CD4-positive, alpha-beta T cell treated with Interleukin-15 for 1 hour (primary cell): ENCODE data around the gene RFPL2.
"Not testable (repeated sequence)": the region's sequence is repeated elsewhere in the genome, so short reads cannot be mapped to it uniquely, and the experiment has no call there.

Experiments used
- DNase-seq: peaks from one replicate; pipeline ENCODE4 v3.0.0-alpha.2; 2020

Gene RFPL2

DNA sequence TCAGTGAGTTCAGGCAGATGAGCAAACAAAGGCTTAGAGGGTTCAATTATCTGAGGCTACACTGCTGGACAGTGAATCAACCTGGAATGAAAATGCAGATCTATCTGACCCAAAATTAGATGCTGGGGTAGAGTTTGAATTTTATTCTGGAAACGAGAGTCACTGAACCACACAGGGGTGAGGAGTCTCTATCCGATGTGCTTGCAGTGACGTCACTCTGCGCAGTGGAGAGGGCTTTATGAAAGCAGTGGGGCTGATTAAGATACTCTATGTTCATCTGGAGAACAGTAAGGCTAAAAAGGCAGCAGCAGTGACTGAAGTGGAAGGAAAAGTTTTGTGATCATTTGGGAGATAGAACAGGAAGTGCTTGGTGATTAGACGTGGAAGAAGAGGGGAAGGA is 44.5 kb downstream of the RFPL2 start:
- not testable (repeated sequence) for DNase-seq

DNA sequence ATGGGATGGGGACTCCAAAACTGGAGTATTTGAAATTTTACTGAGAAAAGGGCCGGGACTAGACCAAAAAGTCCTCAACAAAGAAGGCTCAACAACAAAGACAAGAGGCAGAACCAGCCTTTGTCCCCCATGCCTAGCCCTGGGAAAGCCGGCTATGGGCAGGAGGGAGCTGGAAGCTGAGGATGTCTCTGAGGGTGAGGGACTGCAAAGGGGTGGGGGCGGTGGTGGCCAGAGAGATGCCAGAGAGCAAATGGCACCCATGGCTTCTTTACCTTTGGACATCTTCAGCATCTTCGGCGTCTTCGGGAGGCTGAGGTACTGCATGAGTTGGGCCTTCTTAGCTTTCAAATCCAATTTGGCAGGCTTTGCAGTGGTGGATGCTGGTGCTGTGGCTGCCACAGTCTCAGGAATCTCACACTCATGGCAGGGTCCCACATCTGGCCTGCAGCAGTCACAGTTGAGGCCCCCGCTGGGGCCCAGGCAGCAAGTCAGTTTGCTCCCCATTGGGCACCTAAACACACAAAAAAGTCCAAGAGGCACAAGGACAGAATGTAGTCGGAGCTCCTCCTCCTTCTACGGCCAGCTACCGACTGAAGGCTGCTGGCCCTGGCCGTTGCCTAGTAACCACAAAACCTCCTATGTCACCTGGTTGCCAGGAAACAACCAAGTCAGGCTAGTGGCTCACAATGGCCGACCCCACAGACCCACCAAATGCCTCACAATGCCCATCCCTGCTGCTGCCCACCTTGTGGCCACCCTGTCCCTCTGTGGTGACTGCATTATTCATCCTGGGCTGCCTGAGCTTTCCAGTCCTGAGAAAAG is 46.0 kb downstream of the RFPL2 start, which contains the start of gene C22orf42:
C22orf42 (minus strand) TSS at position 592 of the 822 bp plus-strand sequence; CDS start at position 504, 88 bp downstream.
- no peak for DNase-seq

DNA sequence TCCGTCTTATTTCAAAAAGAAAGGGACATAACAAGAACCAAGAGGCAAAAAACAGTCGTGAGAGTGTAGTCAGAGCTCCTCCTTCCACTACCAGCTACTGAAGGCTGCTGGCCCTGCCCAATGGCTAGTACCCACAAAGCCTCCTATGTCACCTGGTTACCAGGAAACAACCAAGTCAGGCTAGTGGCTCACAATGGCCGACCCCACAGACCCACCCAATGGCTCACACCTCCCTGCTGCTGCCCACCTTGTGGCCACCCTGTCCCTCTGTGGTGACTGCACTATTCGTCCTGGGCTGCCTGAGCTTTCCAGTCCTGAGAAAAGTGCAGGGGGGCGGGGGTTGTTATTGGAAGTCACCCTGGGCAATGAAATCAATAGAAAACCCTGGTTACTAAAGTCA is 47.2 kb downstream of the RFPL2 start:
- DNase-seq = not testable (repeated sequence)

DNA sequence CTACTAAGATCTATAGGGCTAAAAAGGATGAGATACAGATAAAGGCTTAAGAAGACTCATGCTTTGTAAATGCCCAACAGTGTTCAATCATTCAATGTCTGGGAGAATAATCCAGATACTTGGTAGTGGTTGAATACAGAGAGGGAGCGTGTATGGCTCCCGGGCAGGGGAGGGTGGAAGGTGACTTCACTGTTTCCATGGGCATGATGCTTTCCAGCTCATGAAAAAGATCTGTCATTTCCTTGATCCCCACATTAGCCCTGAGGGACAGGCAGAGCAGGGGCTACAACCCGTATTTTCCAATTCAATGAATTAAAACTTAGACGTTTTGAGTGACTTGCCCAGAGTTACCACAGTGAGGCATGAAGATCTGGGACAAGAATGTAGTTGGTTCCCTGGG is 50.1 kb downstream of the RFPL2 start:
- not testable (repeated sequence) for DNase-seq

DNA sequence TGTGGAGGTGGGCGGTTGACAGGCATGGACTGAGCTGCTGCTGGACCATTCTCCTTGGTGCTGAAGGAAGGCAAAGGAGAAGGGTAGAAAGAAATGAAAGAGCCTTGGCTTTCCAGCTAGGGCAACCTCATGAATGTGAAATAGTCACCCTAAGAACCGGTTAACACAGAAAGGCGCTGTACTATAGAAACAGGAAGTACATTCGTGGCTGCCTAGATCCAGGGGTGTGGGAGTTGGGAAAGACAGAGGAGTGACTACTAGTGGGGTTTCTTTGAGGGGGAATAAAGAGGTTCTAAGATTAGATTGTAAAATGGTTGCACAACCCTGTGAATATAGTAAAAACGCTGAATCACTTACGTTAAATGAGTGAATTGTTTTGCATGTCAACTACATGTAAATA is 53.2 kb downstream of the RFPL2 start:
- not testable (repeated sequence) for DNase-seq

DNA sequence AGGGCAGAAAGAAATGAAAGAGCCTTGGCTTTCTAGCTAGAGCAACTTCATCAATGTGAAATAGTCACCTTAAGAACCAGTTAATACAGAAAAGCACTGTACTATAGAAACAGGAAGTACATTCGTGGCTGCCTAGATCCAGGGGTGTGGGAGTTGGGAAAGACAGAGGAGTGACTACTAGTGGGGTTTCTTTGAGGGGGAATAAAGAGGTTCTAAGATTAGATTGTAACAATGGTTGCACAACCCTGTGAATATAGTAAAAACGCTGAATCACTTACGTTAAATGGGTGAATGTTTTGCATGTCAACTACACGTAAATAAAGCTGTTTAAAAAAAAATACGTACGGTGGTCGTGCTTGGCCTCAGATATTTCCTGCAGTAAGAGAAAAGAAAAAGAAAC is 54.2 kb downstream of the RFPL2 start:
- not testable (repeated sequence) for DNase-seq

DNA sequence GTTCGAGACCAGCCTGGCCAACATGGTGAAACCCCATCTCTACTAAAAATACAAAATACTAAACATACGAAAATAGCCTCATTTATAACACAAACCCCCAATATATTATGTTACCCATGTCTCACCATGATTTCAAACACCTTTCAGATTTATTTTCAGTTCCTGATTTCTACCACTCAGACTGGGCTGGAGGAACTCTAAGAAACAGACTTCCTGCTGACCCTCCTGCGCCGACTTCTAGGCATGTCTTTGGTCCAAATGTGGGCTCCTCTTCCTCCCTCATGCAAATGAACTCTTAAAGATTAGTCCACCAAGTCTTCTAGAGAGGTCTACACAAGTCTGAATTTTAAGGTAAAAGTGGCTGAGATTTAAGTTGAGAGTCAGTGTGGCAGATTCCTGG is 56.5 kb downstream of the RFPL2 start:
- DNase-seq = not testable (repeated sequence)

DNA sequence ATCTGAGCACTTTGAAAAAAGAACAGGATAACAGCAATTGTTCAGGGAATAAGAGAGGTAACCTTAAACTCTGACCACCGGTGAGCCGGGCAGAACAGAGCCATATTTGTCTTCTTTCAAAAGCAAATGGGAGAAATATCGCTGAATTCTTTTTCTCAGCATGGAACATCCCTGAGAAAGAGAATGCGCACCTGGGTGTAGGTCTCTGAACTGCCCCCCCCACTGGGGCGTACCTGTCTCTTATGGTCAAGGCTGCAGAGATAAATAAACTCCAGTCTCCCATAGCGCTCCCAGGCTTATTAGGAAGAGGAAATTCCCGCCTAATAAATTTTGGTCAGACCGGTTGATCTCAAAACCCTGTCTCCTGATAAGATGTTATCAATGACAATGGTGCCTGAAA is 57.7 kb downstream of the RFPL2 start:
- not testable (repeated sequence) for DNase-seq

DNA sequence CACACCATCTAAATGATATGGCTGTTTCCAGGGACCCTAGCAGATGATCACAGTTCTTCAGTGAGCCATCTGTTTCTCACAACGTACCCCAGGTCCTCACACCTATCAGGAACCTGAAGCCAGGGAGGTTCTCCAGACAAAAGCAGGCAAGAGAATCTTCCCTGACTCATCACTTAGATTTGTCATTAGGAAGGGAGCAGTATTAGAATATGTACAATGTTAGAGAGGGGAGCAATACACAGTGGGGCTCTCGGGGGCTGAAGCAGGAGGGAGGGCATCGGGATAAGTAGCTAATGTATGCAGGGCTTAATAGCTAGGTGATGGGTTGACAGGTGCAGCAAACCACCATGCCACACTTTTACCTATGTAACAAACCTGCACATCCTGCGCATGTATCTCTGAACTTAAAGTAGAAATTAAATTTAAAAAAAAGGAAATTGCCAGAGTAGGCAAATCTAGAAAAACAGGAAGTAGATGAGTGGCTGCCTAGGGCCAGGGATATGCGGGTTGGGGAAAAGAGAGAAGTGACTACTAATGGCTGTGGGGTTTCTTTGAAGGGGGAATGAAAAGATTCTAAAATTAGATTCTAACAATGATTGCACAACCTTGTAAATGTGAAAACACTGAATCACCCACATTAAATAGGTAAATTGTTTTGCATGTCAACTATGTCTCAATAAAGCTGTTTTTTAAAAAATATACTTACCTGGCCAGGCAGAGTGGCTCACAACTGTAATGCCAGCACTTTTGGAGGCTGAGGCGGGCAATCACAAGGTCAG is 60.2 kb downstream of the RFPL2 start:
- peak; percentile 59 for DNase-seq

DNA sequence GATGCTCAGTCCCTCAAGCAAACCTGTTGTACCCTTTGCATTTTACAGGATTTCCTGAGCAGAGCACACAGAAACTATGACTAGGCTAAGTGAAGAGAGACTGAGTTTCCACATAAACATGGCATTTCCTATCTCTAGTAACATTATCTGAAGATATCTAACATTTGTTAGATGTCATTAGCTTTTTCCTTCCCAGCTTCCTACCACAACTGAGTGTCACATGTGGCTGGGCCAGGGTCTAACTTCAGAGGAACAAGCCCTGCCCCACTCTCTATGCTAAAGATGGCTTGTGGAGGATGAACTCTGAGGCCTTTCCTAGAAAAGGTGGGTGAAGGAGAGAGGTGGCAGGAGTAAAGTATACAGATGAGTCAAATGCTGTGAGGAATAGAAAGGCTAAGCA is 62.3 kb downstream of the RFPL2 start:
- no peak for DNase-seq

DNA sequence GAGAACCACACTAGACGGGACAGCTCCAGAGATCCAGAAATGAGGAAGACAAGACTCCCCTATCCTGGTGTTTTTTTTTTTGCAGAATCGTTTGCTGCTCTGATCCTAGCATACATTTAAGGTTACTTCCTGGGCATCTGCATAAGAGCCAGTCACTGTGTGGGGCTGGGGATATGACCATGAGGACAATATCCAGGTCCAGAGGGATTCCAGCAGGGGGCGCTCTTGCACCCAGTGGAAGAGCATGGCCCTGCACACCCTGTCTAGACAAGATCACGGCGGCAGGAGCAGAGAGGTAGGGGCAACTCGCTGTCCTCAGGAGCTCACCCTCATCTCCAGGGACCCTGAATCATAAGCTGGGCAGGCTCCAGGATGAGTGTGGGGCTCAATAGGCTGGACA is 64.2 kb downstream of the RFPL2 start:
- DNase-seq = not testable (repeated sequence)
